ENCODE data around the gene SLC15A1.

Gene SLC15A1

DNA sequence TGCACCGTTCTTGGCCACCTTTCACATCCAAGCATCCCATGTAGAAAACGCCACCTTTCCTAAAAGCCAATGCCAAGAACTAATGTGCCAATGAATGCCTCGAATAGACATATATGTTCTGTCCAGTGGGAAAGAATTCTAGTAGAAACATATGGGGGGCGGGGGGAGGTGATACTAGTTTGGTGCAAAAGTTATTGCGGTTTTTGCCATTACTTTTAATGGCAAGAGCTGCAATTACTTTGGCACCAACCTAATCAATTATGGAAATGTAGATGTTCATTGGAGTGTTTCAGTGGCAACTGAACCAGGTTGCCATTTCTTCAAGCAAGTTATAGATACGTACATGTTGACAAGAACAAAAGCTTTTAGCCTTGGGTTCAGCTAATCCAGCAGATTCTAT lies 34.6 kb downstream of the SLC15A1 start:
- Histone ChIP-seq H3K36me3 (no peaks in the 10 kb centered on the region), H3K27me3 (no peaks in the 10 kb centered on the region), H3K27ac (no peak overlapping the region), H3K4me3 (no peak overlapping the region), H3K4me2 (no peak overlapping the region), H3K9me3 (no peaks in the 10 kb centered on the region), H3K4me1 (no peaks in the 10 kb centered on the region), H3K9ac (no peak overlapping the region), H4K20me1 (no peaks in the 10 kb centered on the region)
- TF ChIP-seq Cebpa-rat (IDR thresholded peaks at IDR 0.05), result no peak

DNA sequence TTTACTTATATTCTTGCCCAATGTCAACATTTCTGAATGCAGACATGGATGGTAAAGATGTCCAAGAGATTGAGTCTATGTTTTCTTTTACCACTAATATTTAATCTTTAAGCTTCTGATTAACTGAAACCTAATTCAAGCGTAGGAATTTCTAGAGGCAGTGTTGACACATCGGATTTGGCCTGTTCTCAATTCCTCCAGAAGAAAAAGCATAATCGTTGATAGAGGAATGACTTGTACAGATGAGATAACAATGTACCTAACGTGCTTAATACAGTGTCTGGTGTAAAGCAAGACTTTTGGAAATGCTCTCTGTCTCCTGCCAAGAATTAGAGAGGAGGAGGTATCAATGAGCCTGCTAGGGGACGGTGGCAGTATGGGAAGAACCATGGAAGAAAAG lies 35.2 kb downstream of the SLC15A1 start:
- no peaks in the 10 kb centered on the region for H3K36me3 ChIP-seq
- no peaks in the 10 kb centered on the region for H3K4me1 ChIP-seq
- no peaks in the 10 kb centered on the region for H4K20me1 ChIP-seq
- TF ChIP-seq Cebpa-rat (IDR thresholded peaks at IDR 0.05), result no peak
- no peaks in the 10 kb centered on the region for H3K27me3 ChIP-seq
- no peak overlapping the region for H3K4me2 ChIP-seq
- no peak overlapping the region for H3K9ac ChIP-seq
- no peak overlapping the region for H3K27ac ChIP-seq
- no peak overlapping the region for H3K4me3 ChIP-seq
- no peaks in the 10 kb centered on the region for H3K9me3 ChIP-seq

DNA sequence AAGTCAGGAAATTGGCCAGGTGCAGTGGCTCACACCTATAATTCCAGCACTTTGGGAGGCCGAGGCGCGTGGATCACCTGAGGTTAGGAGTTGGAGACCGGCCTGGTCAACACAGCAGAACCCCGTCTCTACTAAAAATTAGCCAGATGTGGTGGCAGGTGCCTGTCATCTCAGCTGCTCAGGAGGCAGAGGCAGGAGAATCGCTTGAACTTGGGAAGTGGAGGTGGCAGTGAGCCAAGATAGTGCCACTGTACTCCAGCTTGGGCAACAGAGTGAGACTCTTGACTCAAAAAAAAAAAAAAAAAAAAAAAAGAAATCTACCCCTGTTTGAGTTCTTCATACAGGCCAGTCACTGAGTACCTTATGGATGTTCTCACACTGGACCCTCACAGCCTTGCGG lies 42.0 kb downstream of the SLC15A1 start:
- H3K36me3 ChIP-seq, result no peaks in the 10 kb centered on the region
- TF ChIP-seq Cebpa-rat (IDR thresholded peaks at IDR 0.05), result no peak
- no peaks in the 10 kb centered on the region for H3K27me3 ChIP-seq
- H3K4me2 ChIP-seq, result no peak overlapping the region
- no peak overlapping the region for H3K4me3 ChIP-seq
- no peak overlapping the region for H3K9ac ChIP-seq
- H4K20me1 ChIP-seq, result no peaks in the 10 kb centered on the region
- no peaks in the 10 kb centered on the region for H3K9me3 ChIP-seq
- H3K27ac ChIP-seq, result no peak overlapping the region
- no peaks in the 10 kb centered on the region for H3K4me1 ChIP-seq

DNA sequence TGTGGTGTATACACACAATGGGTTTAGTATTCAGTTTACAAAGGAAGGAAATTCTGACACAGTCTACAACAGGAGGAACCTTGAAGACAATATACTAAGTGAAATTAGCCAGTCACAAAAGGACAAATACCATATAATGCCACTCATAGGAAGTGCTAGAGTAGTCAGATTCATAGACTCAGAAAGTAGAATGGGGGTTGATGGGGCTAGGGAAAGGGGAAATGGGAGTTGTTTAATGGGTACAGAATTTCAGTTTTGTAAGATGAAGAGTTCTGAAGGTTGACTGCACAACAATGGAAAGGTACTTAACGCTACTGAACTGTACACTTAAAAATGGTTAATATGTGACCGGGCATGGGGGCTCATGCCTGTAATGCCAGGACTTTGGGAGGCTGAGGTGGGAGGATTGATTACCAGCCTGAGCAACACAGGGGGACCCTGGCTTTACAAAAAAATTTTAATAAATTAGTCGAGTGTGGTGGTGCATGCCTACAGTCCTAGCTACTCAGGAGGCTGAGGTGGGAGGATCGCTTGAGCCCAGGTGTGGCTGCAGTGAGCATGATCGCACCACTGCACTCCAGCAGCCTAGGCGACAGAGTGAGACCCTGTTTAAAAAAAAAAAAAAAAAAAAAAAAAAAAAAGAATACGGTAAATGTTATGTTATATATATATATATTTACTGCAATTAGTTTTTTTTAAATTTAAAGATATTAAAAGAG lies 45.0 kb downstream of the SLC15A1 start:
- Histone ChIP-seq H3K4me1 (peaks cover 10% of the 10 kb centered on the region), H3K36me3 (no peaks in the 10 kb centered on the region), H3K9me3 (no peaks in the 10 kb centered on the region), H3K4me3 (no peak overlapping the region), H4K20me1 (no peaks in the 10 kb centered on the region), H3K4me2 (no peak overlapping the region), H3K27me3 (no peaks in the 10 kb centered on the region), H3K27ac (no peak overlapping the region), H3K9ac (no peak overlapping the region)
- TF ChIP-seq Cebpa-rat (IDR thresholded peaks at IDR 0.05), result no peak

DNA sequence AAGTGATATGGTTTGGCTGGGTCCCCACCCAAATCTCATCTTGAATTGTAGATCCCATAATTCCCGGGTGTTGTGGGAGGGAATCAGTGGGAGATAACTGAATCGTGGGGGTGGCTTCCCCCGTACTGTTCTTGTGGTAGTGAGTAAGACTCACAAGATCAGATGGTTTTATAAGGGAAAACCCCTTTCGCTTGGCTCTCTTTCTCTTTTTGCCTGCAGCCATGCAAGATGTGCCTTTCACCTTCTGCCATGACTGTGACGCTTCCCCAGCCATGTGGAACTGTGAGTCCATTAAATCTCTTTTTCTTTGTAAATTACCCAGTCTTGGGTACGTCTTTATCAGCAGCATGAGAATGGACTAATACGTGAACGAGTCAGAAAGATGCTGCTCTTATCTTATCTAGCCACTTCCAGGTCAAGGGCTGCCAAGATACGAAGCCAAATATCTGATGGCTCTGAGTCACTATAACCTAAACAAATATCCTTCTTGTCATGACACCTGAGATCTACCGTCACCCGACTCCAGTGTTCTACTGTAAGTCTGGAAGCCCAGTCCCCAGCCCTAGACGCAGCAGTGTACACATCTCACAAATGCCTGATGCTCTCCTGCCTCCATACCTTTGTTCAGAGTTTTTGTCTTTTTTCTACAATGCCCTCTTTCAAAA lies 45.9 kb downstream of the SLC15A1 start:
- H3K4me2 ChIP-seq, result no peak overlapping the region
- TF ChIP-seq Cebpa-rat (IDR thresholded peaks at IDR 0.05), result no peak
- H3K27me3 ChIP-seq, result no peaks in the 10 kb centered on the region
- no peaks in the 10 kb centered on the region for H3K36me3 ChIP-seq
- no peak overlapping the region for H3K4me3 ChIP-seq
- no peak overlapping the region for H3K9ac ChIP-seq
- no peaks in the 10 kb centered on the region for H3K9me3 ChIP-seq
- H3K4me1 ChIP-seq, result peaks cover 10% of the 10 kb centered on the region
- no peaks in the 10 kb centered on the region for H4K20me1 ChIP-seq
- H3K27ac ChIP-seq, result no peak overlapping the region

DNA sequence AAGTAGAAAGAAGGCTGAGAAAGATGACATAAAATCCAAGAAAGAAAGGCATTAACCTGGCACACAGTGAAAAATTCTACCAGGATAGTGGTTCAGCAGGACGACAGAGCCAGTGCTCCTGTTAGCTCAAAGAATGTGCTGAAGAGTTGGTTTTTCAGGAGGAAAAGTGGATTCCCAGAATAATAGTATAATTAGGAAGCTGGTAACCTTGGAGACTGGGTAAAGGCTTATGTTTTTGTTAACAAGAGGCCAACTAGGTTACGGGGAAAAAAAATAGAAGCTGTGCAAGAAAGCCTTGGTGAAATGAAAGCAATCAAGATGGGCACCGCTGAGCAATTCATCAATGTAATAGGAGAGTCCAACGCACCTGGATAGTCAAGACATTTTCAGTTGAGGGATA lies 54.7 kb downstream of the SLC15A1 start:
- Histone ChIP-seq H4K20me1 (no peaks in the 10 kb centered on the region), H3K4me1 (peaks cover 18% of the 10 kb centered on the region), H3K9me3 (no peaks in the 10 kb centered on the region), H3K27me3 (no peaks in the 10 kb centered on the region), H3K27ac (no peak overlapping the region), H3K9ac (no peak overlapping the region), H3K36me3 (no peaks in the 10 kb centered on the region), H3K4me3 (no peak overlapping the region), H3K4me2 (no peak overlapping the region)
- TF ChIP-seq Cebpa-rat (IDR thresholded peaks at IDR 0.05), result no peak

DNA sequence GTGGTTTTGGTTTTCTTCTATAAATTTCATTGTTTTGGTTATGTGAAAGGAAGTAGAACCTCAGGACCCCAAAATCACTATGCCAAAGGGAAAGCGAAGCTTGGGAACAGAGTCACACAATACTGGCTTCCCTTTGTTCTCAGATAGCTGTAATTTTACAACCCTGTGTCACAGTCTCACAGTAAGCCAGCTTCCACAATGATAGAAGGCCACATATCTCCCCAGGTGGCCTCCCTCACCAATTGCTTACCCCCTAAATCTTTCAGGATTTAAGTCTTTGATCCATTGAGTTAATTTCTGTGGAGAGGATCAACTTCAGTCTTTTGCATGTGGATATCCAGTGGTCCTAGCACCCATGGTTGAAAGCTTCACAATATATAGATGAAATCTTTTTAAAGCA lies 58.7 kb downstream of the SLC15A1 start:
- H3K9me3 ChIP-seq, result no peaks in the 10 kb centered on the region
- H4K20me1 ChIP-seq, result no peaks in the 10 kb centered on the region
- H3K4me3 ChIP-seq, result no peak overlapping the region
- TF ChIP-seq Cebpa-rat (IDR thresholded peaks at IDR 0.05), result no peak
- H3K9ac ChIP-seq, result no peak overlapping the region
- H3K27me3 ChIP-seq, result no peaks in the 10 kb centered on the region
- H3K4me1 ChIP-seq, result peaks cover 14% of the 10 kb centered on the region
- no peaks in the 10 kb centered on the region for H3K36me3 ChIP-seq
- no peak overlapping the region for H3K27ac ChIP-seq
- H3K4me2 ChIP-seq, result no peak overlapping the region

DNA sequence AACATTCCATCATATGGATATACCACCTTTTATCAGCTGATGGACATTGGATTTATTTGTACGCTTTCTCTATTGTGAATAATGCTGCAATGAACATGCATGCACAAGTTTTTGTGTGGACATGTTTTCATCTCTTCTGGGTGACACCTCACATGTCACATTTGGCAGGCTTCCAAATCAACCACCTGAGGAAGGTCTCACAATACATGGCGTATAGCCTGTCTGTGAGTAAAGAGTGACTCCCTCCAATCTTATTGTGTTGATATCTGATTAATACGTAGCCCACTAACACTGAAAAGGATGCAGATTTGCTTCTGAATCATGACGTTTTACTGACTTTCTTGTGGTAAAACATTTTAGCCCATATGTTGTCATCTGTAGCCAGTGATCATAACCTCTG lies 61.1 kb downstream of the SLC15A1 start:
- Histone ChIP-seq H4K20me1 (no peaks in the 10 kb centered on the region), H3K4me1 (peaks cover 12% of the 10 kb centered on the region), H3K36me3 (no peaks in the 10 kb centered on the region), H3K4me2 (no peak overlapping the region), H3K4me3 (no peak overlapping the region), H3K9ac (no peak overlapping the region), H3K9me3 (no peaks in the 10 kb centered on the region), H3K27ac (no peak overlapping the region), H3K27me3 (no peaks in the 10 kb centered on the region)
- no peak for TF ChIP-seq Cebpa-rat (IDR thresholded peaks at IDR 0.05)

DNA sequence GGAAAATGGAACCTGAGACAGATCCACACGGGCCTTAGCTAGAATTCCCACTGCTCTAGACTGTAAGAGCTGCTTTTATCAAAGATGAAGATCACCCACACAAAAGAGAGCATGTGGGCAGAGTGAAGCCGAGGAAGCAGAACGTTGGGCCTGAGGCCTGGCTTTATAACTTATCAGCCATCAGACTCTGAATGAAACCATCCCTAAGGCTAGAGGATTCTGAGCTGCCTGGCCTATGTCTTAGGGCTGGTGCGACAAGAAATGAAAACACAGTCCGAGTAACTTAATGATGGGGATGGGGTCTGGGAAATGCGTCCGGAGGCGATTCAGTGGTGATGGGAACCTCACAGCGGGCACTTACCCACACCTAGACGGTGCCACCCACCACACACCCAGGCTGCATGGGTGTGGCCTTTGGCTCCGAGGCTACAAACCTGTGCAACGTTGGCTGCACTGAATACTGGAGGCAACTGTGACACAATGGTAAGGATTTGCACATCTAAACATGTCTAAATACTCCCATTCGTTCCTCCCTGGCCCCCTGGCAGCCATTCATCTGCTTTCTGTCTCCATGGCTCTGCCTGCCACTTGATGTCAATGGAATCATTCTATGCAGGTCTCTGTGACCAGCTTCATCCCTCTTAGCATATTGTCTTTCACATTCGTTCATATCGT lies 62.0 kb downstream of the SLC15A1 start:
- no peak overlapping the region for H3K9ac ChIP-seq
- TF ChIP-seq Cebpa-rat (IDR thresholded peaks at IDR 0.05), result no peak
- H3K27ac ChIP-seq, result no peak overlapping the region
- no peak overlapping the region for H3K4me3 ChIP-seq
- peaks cover 4% of the 10 kb centered on the region for H3K4me1 ChIP-seq
- H4K20me1 ChIP-seq, result no peaks in the 10 kb centered on the region
- no peaks in the 10 kb centered on the region for H3K9me3 ChIP-seq
- H3K27me3 ChIP-seq, result no peaks in the 10 kb centered on the region
- no peak overlapping the region for H3K4me2 ChIP-seq
- no peaks in the 10 kb centered on the region for H3K36me3 ChIP-seq

DNA sequence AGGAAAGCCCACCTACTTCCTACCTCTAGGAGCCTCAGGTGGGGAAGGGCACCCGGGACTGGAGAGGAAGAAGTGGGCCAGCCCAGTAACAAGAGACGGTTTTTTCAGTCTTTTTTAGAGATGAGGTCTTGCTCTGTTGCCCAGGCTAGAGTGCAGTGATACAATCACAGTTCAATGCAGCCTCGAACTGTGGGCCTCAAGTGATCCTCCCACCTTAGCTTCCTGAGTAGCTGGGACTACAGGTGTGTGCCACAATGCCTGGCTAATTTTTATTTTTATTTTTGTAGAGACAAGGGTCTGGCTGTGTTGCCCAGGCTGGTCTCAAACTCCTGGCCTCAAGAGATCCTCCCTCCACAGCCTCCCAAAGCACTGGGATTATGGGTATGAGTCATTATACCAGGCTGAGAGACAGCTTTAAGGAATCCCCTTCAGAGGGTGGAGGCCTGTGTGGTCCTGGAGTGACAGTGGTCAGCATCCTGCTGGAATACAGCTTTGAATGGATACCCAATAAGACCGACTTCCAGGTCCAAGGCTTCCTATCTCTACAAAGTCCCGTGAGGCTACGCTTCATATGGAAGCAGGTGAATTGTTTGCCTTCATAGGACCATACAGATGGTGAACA lies 63.0 kb downstream of the SLC15A1 start:
- Histone ChIP-seq H3K9ac (no peak overlapping the region), H3K27me3 (no peaks in the 10 kb centered on the region), H3K36me3 (no peaks in the 10 kb centered on the region), H3K4me2 (no peak overlapping the region), H4K20me1 (no peaks in the 10 kb centered on the region), H3K27ac (no peak overlapping the region), H3K4me1 (peaks cover 6% of the 10 kb centered on the region), H3K9me3 (no peaks in the 10 kb centered on the region), H3K4me3 (no peak overlapping the region)
- TF ChIP-seq Cebpa-rat (IDR thresholded peaks at IDR 0.05), result no peak
